Limb (tissue), 2 donors: ENCODE data around the gene ARHGAP15.
A peak's percentile ranks its signal among the peaks of the same experiment; 100 is the strongest.
"Not testable (repeated sequence)": the region's sequence is repeated elsewhere in the genome, so short reads cannot be mapped to it uniquely, and the experiment has no call there.

ENCODE experiments used
- DNase-seq, 2 donors: peaks; one replicate each; pipeline ENCODE4 v3.0.0-alpha.2; 2016; ENCODE audit errors: extremely low spot score in 2 of 2

Gene ARHGAP15

GRCh38 chr2:143128681-143129580, at the start of gene ARHGAP15:
ARHGAP15 (plus strand) TSS chr2:143129419.
- no peak for DNase-seq

GRCh38 chr2:143081616-143082015, 47.6 kb upstream of the ARHGAP15 start:
- DNase-seq, result no peak

GRCh38 chr2:143083636-143084035, 45.6 kb upstream of the ARHGAP15 start:
- DNase-seq, result no peak

- DNase-seq, result no peak
These were observed 44.8 kb upstream of the ARHGAP15 start for GRCh38 chr2:143084462-143084861.

- DNase-seq, result no peak
These were observed 44.0 kb upstream of the ARHGAP15 start for GRCh38 chr2:143085125-143085784.

- DNase-seq, result no peak
These were observed 42.2 kb upstream of the ARHGAP15 start for GRCh38 chr2:143087033-143087432.

- no peak for DNase-seq
These were observed 40.8 kb upstream of the ARHGAP15 start for GRCh38 chr2:143088388-143088787.

- DNase-seq, result not testable (repeated sequence)
These were observed 39.7 kb upstream of the ARHGAP15 start for GRCh38 chr2:143089520-143089919.

GRCh38 chr2:143110758-143111428, 18.3 kb upstream of the ARHGAP15 start:
- peak; percentile 63 to 68 for DNase-seq

GRCh38 chr2:143117225-143117624, 12.0 kb upstream of the ARHGAP15 start:
- DNase-seq, result no peak

- no peak for DNase-seq
These were observed 8.1 kb upstream of the ARHGAP15 start for GRCh38 chr2:143121079-143121478.

GRCh38 chr2:143121957-143122356, 7.3 kb upstream of the ARHGAP15 start:
- no peak for DNase-seq

GRCh38 chr2:143123911-143124310, 5.3 kb upstream of the ARHGAP15 start:
- no peak for DNase-seq

GRCh38 chr2:143124445-143124844, 4.8 kb upstream of the ARHGAP15 start:
- DNase-seq, result no peak

GRCh38 chr2:143125717-143126116, 3.5 kb upstream of the ARHGAP15 start:
- no peak for DNase-seq

- no peak for DNase-seq
These were observed 3.1 kb downstream of the ARHGAP15 start for GRCh38 chr2:143132355-143132754.

- DNase-seq, result no peak
These were observed 4.6 kb downstream of the ARHGAP15 start for GRCh38 chr2:143133783-143134182.

- DNase-seq, result no peak
These were observed 9.1 kb downstream of the ARHGAP15 start for GRCh38 chr2:143138292-143138691.

- no peak for DNase-seq
These were observed 10.7 kb downstream of the ARHGAP15 start for GRCh38 chr2:143139835-143140393.

GRCh38 chr2:143140864-143141661, 11.8 kb downstream of the ARHGAP15 start:
- no peak for DNase-seq

GRCh38 chr2:143142598-143142997, 13.4 kb downstream of the ARHGAP15 start:
- no peak for DNase-seq
